DND-41 (cell line): ENCODE results near the gene MS4A6E.

Experiments used
- ATAC-seq: fragments of 200-7000 bp; cut with Tn5 transposase; 3 replicates; pipeline ENCODE4 v1.9.1; 2021; ENCODE audit warnings: low read depth; ENCODE audit not compliant: insufficient read depth
- DNase-seq: peaks from one replicate; pipeline ENCODE4 v3.0.0-alpha.2; 2020
- H2AFZ ChIP-seq: 2 replicates; pipeline ENCODE4 v1.6.0; 2012; ENCODE audit warnings: low read depth, low read length
- H3K27ac ChIP-seq: 2 replicates; pipeline ENCODE4 v1.5.1; 2012; ENCODE audit warnings: low read length, inconsistent platforms
- H3K27me3 ChIP-seq: fragments of 200-600 bp; sonication (generic); 2 replicates; pipeline ENCODE4 v1.6.0; 2012; ENCODE audit warnings: low read length, mild to moderate bottlenecking, inconsistent platforms; ENCODE audit not compliant: insufficient read depth, poor library complexity
- H3K36me3 ChIP-seq: 2 replicates; pipeline ENCODE4 v1.5.1; 2012; ENCODE audit warnings: low read length, inconsistent platforms; ENCODE audit not compliant: insufficient read depth
- H3K4me1 ChIP-seq: 2 replicates; pipeline ENCODE4 v1.5.1; 2012; ENCODE audit warnings: mild to moderate bottlenecking, low read length; ENCODE audit not compliant: insufficient read depth
- H3K4me2 ChIP-seq: 2 replicates; pipeline ENCODE4 v1.6.0; 2012; ENCODE audit warnings: mild to moderate bottlenecking, moderate library complexity, low read length, inconsistent platforms; ENCODE audit not compliant: insufficient read depth
- H3K4me3 ChIP-seq, 2 experiments: fragments of 200-600 bp in 1 of 2; shearing (Covaris generic) in 1 of 2; 2 replicates each; pipeline ENCODE4 v1.5.1; 2012 to 2016; ENCODE audit warnings: inconsistent platforms in 2 of 2, low read length in 2 of 2, mild to moderate bottlenecking in 2 of 2, low read depth in 1 of 2, moderate library complexity in 1 of 2
- H3K79me2 ChIP-seq: 2 replicates; pipeline ENCODE4 v1.6.0; 2012; ENCODE audit warnings: low read length, inconsistent platforms; ENCODE audit not compliant: insufficient read depth
- H3K9ac ChIP-seq: 2 replicates; pipeline ENCODE4 v1.6.0; 2012; ENCODE audit warnings: low read depth, mild to moderate bottlenecking, inconsistent platforms, low read length, moderate library complexity
- H3K9me3 ChIP-seq: 2 replicates; pipeline ENCODE4 v1.5.1; 2012; ENCODE audit warnings: low read length, moderate library complexity, mild to moderate bottlenecking, inconsistent platforms; ENCODE audit not compliant: insufficient read depth, severe bottlenecking
- H4K20me1 ChIP-seq: 2 replicates; pipeline ENCODE4 v1.6.0; 2012; ENCODE audit warnings: low read length; ENCODE audit not compliant: insufficient read depth
- EZH2 ChIP-seq: IDR thresholded peaks from 3 replicates; pipeline ENCODE4 v1.6.1; 2012; ENCODE audit warnings: borderline replicate concordance, low read depth, mild to moderate bottlenecking, moderate library complexity, low read length, inconsistent platforms; ENCODE audit not compliant: severe bottlenecking
- TF ChIP-seq, protein P1 (sequence below): IDR thresholded peaks from 2 replicates; pipeline ENCODE4 v1.5.1; 2012; ENCODE audit warnings: borderline replicate concordance, low read length, moderate library complexity, mild to moderate bottlenecking; ENCODE audit not compliant: poor library complexity, severe bottlenecking; ENCODE audit errors: extremely low read depth

Gene MS4A6E

GRCh38 chr11:60367896-60368295, 40.8 kb downstream of the MS4A6E start:
- Histone ChIP-seq H3K4me2 (no peak overlapping the region), H3K9me3 (no peaks in the 10 kb centered on the region), H3K4me3 (no peak overlapping the region)

DNA sequence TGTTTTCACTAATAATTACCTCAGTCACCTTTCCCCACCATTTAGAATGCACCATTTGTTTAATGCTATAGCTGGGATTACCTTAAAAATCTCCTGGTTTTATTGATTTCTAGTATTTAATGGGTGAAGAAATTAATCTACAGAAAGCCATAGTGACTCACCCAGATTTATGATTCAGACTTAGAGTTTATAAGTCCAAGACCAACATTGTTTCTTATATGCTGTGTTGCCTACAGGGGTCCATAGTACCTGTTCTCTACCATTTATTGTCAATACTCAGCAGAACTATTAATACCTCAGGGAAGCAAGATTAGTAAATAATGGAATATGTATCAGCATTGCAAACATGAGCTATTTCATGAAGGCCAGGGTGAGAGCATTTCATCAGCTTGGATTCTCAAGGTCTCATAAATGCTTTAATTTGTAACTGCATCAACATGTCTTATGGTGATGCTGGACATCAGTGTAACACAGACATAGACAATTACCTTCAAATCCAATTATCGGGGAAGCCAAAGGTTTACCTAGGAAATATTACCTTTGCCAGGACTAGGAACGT, 43.3 kb downstream of the MS4A6E start:
- H3K79me2 ChIP-seq = no peaks in the 10 kb centered on the region
- no peak overlapping the region for H3K9ac ChIP-seq
- no peaks in the 10 kb centered on the region for H3K27me3 ChIP-seq
- peaks cover 8% of the 10 kb centered on the region; the same call in 1 of the 2 replicates for H3K4me1 ChIP-seq
- no peak overlapping the region for H2AFZ ChIP-seq
- no peak for DNase-seq
- no peak for TF ChIP-seq EZH2
- TF ChIP-seq, protein P1, sequence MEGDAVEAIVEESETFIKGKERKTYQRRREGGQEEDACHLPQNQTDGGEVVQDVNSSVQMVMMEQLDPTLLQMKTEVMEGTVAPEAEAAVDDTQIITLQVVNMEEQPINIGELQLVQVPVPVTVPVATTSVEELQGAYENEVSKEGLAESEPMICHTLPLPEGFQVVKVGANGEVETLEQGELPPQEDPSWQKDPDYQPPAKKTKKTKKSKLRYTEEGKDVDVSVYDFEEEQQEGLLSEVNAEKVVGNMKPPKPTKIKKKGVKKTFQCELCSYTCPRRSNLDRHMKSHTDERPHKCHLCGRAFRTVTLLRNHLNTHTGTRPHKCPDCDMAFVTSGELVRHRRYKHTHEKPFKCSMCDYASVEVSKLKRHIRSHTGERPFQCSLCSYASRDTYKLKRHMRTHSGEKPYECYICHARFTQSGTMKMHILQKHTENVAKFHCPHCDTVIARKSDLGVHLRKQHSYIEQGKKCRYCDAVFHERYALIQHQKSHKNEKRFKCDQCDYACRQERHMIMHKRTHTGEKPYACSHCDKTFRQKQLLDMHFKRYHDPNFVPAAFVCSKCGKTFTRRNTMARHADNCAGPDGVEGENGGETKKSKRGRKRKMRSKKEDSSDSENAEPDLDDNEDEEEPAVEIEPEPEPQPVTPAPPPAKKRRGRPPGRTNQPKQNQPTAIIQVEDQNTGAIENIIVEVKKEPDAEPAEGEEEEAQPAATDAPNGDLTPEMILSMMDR = no peak
- no peaks in the 10 kb centered on the region for H3K36me3 ChIP-seq
- no peak for ATAC-seq
- H3K27ac ChIP-seq = no peak overlapping the region
- no peaks in the 10 kb centered on the region for H4K20me1 ChIP-seq
- H3K4me3 ChIP-seq = no peak overlapping the region
- H3K4me2 ChIP-seq = no peak overlapping the region
- H3K9me3 ChIP-seq = no peaks in the 10 kb centered on the region

More at GRCh38 chr11:60367896-60368295, 40.8 kb downstream of the MS4A6E start:
- Histone ChIP-seq H3K4me1 (peaks cover 8% of the 10 kb centered on the region; the same call in 1 of the 2 replicates), H3K27ac (no peak overlapping the region), H3K9ac (no peak overlapping the region), H4K20me1 (no peaks in the 10 kb centered on the region), H2AFZ (no peak overlapping the region), H3K36me3 (no peaks in the 10 kb centered on the region), H3K79me2 (no peaks in the 10 kb centered on the region), H3K27me3 (no peaks in the 10 kb centered on the region)
- no peak for DNase-seq
- TF ChIP-seq, protein P1 = no peak
- no peak for TF ChIP-seq EZH2
- ATAC-seq = no peak

DNA sequence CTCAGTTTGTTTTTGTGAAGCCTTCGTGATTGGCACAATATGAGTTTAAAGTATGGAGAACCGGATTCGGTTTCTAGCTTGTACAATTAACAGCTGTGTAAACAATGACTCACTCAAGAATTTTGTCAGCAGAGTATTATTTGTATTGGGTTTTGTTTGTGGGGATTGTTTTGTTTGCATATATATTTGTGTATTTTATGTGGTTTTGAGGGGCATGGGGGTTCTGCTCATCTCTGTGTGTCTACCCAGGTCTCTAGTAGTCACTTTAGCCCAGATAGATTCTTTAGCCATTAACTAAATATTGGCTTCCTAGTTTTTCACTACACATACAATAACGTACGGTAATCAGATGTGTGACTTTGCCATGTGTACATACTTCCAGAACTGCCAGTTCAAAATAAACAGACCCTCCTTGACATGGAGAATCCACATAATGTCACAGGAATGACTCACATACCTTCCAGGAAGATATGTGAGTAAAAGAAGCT, 43.8 kb downstream of the MS4A6E start:
- H3K36me3 ChIP-seq = no peaks in the 10 kb centered on the region
- no peak overlapping the region for H2AFZ ChIP-seq
- H4K20me1 ChIP-seq = no peaks in the 10 kb centered on the region
- ATAC-seq (no peak), DNase-seq (no peak)
- no peaks in the 10 kb centered on the region for H3K9me3 ChIP-seq
- no peak overlapping the region for H3K4me3 ChIP-seq
- H3K27me3 ChIP-seq = no peaks in the 10 kb centered on the region
- H3K9ac ChIP-seq = no peak overlapping the region
- H3K27ac ChIP-seq = no peak overlapping the region
- no peak for TF ChIP-seq EZH2
- TF ChIP-seq, protein P1 = no peak
- H3K4me1 ChIP-seq = peaks cover 8% of the 10 kb centered on the region; the same call in 1 of the 2 replicates
- H3K4me2 ChIP-seq = no peak overlapping the region
- no peaks in the 10 kb centered on the region for H3K79me2 ChIP-seq
